ENCODE measurements around the gene SPTLC2. TPM values are rescaled to one million over a fixed set of nuclear protein-coding genes. Genes with fewer than 3 reads are reported as not detected.
A peak's percentile ranks its signal among the peaks of the same experiment; 100 is the strongest.
"Not testable (repeated sequence)": the region's sequence is repeated elsewhere in the genome, so short reads cannot be mapped to it uniquely, and the experiment has no call there.

SPTLC2 gene
- total RNA-seq, 4 donors from 2014 or later: 23.5 to 73.6 (median 52.3) TPM

DNA sequence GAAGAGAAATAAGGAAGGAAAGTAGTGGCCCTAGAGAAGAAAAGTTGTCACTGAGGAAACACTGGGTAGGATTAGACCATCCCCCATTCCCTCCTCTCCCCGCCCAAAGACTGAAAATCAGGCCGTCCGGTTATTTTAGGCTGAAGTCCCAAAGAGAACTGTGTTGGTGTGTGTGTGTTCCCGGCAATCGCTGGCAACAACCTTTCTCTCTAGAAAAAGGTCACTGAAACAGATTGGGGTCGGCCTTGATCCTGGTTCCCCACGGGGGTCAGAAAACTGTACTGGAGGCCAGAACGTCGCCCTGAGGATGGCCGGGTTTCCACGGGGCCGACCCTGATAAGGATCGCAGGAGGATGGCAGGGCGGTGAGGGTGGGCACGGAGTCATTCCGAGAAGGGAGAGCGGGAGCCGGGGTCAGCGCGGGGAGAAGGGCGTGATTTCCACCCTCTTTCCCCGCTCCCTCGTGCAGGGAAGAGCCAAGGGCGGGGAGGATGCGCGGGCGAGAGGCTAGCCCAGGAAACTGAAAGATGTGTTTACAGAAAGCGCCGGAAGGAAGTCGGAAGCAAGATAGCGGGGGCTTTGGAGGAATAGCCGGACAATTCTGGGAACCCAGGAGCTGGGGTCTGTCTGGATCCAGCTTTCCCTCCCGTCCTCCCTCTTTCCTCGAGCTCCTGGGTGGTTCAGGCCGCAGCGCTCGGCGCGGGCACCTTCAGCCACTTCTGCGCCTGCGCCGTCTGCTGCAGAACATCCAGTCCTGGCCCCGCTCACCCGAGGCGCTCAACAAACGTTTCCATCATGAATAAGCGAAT lies 25.3 kb upstream of the SPTLC2 start:
- DNase-seq (ENCODE audit: low spot score): no peak
- TF ChIP-seq, protein P1, sequence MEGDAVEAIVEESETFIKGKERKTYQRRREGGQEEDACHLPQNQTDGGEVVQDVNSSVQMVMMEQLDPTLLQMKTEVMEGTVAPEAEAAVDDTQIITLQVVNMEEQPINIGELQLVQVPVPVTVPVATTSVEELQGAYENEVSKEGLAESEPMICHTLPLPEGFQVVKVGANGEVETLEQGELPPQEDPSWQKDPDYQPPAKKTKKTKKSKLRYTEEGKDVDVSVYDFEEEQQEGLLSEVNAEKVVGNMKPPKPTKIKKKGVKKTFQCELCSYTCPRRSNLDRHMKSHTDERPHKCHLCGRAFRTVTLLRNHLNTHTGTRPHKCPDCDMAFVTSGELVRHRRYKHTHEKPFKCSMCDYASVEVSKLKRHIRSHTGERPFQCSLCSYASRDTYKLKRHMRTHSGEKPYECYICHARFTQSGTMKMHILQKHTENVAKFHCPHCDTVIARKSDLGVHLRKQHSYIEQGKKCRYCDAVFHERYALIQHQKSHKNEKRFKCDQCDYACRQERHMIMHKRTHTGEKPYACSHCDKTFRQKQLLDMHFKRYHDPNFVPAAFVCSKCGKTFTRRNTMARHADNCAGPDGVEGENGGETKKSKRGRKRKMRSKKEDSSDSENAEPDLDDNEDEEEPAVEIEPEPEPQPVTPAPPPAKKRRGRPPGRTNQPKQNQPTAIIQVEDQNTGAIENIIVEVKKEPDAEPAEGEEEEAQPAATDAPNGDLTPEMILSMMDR (IDR thresholded peaks at IDR 0.05): no peak
- ATAC-seq (ENCODE audit: low FRiP score): peak; percentile 69

GRCh38 chr14:77640756-77641533 lies 24.5 kb upstream of the SPTLC2 start:
- no peak for DNase-seq (ENCODE audit: low spot score)
- no peak for ATAC-seq (ENCODE audit: low FRiP score)
- TF ChIP-seq, protein P1 (IDR thresholded peaks at IDR 0.05): no peak

- DNase-seq (ENCODE audit: low spot score): no peak
- ATAC-seq (ENCODE audit: low FRiP score): peak; percentile 19
- TF ChIP-seq, protein P1 (IDR thresholded peaks at IDR 0.05): no peak
These were observed 22.3 kb upstream of the SPTLC2 start for GRCh38 chr14:77638771-77639171.

DNA sequence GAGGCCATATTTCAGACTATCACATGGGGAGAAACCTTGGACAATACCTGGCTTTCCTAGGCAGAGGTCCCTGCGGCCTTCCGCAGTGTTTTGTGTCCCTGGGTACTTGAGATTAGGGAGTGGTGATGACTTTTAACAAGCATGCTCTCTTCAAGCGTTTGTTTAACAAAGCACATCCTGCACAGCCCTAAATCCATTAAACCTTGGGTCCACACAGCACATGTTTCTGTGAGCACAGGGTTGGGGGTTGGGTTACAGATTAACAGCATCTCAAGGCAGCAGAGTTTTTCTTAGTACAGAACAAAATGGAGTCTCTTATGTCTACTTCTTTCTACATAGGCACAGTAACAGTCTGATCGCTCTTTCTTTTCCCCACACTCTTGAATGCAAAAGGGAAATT lies 19.4 kb upstream of the SPTLC2 start:
- DNase-seq (ENCODE audit: low spot score); ATAC-seq (ENCODE audit: low FRiP score): not testable (repeated sequence)

DNA sequence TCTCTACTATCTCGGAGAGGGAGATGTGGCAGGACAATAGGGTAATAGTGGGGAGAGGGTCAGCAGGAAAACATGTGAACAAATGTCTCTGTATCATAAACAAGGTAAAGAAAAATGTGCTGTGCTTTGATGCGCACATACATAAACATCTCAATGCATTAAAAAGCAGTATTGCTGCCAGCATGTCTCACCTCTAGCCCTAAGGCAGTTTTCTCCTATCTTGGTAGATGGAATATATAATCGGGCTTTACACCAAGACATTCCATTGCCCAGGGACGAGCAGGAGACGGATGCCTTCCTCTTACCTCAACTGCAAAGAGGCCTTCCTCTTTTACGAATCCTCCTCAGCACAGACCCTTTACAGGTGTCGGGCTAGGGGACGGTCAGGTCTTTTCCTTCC lies 19.0 kb upstream of the SPTLC2 start:
- not testable (repeated sequence) for DNase-seq (ENCODE audit: low spot score); ATAC-seq (ENCODE audit: low FRiP score)

GRCh38 chr14:77630111-77630510 lies 13.7 kb upstream of the SPTLC2 start:
- DNase-seq (ENCODE audit: low spot score) (no peak), ATAC-seq (ENCODE audit: low FRiP score) (no peak)
- TF ChIP-seq, protein P1 (IDR thresholded peaks at IDR 0.05): no peak

GRCh38 chr14:77625360-77625759 lies 8.9 kb upstream of the SPTLC2 start:
- TF ChIP-seq, protein P1 (IDR thresholded peaks at IDR 0.05): no peak
- DNase-seq (ENCODE audit: low spot score) (no peak), ATAC-seq (ENCODE audit: low FRiP score) (no peak)

GRCh38 chr14:77623201-77623600 lies 6.8 kb upstream of the SPTLC2 start:
- TF ChIP-seq, protein P1 (IDR thresholded peaks at IDR 0.05): no peak
- ATAC-seq (ENCODE audit: low FRiP score): no peak
- DNase-seq (ENCODE audit: low spot score): no peak

Data from omental fat pad (tissue), 4 donors.